Measurements from ENCODE around the gene TMEM9B. TPM values are rescaled to one million over a fixed set of nuclear protein-coding genes. Genes with fewer than 3 reads are reported as not detected.

TMEM9B gene
- total and polyA plus RNA-seq, 9 of the 15 experiments (the other 6 are each of a cell fraction or from before 2014, with no cell fraction given): 7.7 to 20.0 (median 14.0) TPM

DNA sequence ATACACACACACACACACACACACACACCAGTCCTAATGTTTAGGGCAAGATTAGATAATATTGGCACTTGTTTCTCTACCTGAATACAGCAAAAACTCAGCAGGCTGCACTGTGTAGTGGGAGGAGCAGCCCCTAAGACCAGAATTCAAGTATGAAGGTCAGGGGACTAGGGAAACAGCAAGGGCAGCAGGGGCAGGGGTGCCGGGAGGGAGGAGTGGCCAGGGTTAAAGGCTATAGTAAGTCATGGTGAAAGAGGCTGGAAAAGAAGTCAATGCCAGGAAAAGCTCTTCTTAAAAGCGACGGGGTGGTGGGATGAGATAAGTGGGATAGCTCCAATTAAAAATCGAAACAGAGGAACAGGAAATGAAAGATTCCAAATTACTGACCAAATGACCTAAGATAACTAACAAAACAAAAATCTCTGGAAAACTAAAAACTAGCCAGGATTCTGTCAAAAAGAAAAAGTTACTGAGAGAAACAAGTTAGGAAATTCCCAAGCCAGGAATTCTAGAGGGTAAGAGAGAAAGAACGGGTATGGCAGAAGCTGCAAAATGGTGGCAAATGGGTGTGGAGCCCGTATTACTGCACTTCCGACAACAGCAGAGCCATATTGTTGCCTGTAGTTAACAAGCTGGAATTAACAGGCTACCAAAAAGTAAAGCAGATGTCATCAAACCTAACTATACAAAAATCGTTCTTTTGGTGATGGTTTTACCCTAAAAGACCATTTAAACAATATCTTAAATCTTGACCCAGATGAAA is 22.7 kb downstream of the TMEM9B start:
- no peaks in the 10 kb centered on the region; a peak in 2 of 5 replicates for H3K4me1 ChIP-seq (replicated peaks in 1 of 2; ENCODE audit: control insufficient read depth in 2 of 2, insufficient read depth in 2 of 2, low read length in 2 of 2)
- in situ Hi-C loops (cut with MboI) (no loop called here), intact Hi-C loops (cut with micrococcal nuclease) (no loop called here)
- FAIRE-seq (no peak), DNase-seq (ENCODE audit: extremely low read depth in 1 of 4, low spot score in 3 of 4) (no peak), ATAC-seq (peak; percentile 51; the same call in 1 of the 3 replicates)
- ChIA-PET POLR2A (interaction anchor here (0.6 to 1.5 kb wide), 6 partner anchors 7 to 117 kb away, joined by 3 to 4 read pairs (median 3); no protein-coding TSS in a partner anchor), CTCF (ENCODE audit: low intra/inter-chr PET ratio) (no interaction called here)
- H3K9me3 ChIP-seq (replicated peaks; ENCODE audit: control insufficient read depth, insufficient read depth, low read depth, low read length): no peaks in the 10 kb centered on the region; the same call in 1 of the 2 replicates
- H3K9me1 ChIP-seq (ENCODE audit: control insufficient read depth, insufficient read depth, low read length): no peaks in the 10 kb centered on the region
- 19% methylated on average over 8 of the region's 8 CpGs for WGBS (ENCODE audit: insufficient coverage, low coverage, missing lambda C conversion rate)
- H3K36me3 ChIP-seq (ENCODE audit: control insufficient read depth, insufficient read depth, low read length): no peaks in the 10 kb centered on the region
- H3K4me2 ChIP-seq (ENCODE audit: insufficient read depth, low read length): no peak overlapping the region; the same call in none of the 2 replicates
- no peaks in the 10 kb centered on the region for H3K79me2 ChIP-seq (ENCODE audit: control insufficient read depth, insufficient read depth, low read length)
- H2AFZ ChIP-seq (ENCODE audit: low read depth, low read length): peak overlapping the region; percentile 75
- no peaks in the 10 kb centered on the region for H3K27me3 ChIP-seq (ENCODE audit: control insufficient read depth in 2 of 2, insufficient read depth in 2 of 2, low read length in 2 of 2)
- H4K20me1 ChIP-seq (replicated peaks; ENCODE audit: control insufficient read depth, insufficient read depth, low read length): no peaks in the 10 kb centered on the region
- TF ChIP-seq EHMT2 (IDR thresholded peaks at IDR 0.05) (0 out of 2 replicates have a peak, but pooled peaks have one; percentile 42), CBFA2T3 (IDR thresholded peaks at IDR 0.05) (0 out of 2 replicates have a peak, but pooled peaks have one; percentile 6), ELF1 (tag; IDR thresholded peaks at IDR 0.05) (0 out of 2 replicates have a peak, but pooled peaks have one; percentile 25), ARID1B (IDR thresholded peaks at IDR 0.05) (0 out of 2 replicates have a peak, but pooled peaks have one; percentile 23), MTA2 (IDR thresholded peaks at IDR 0.05; ENCODE audit: low read depth) (no peak), YY1 (IDR thresholded peaks at IDR 0.05; ENCODE audit: borderline replicate concordance in 1 of 3, control insufficient read depth in 1 of 3, extremely low read depth in 1 of 3, insufficient read depth in 3 of 3, insufficient read length in 1 of 3, insufficient replicate concordance in 2 of 3, low read depth in 1 of 3, low read length in 2 of 3) (peak in 1 of 3 experiments; percentile 73), KLF10 (CRISPR knock-in tag; IDR thresholded peaks at IDR 0.05) (no peak), GABPA (tag; conservative IDR thresholded peaks at IDR 0.05; ENCODE audit: low read depth) (0 out of 2 replicates have a peak, but pooled peaks have one; percentile 26)
- BruUV-seq (replicated peaks): no TSS peak
- no peak overlapping the region for H3K9ac ChIP-seq (ENCODE audit: insufficient read depth in 1 of 2, low read depth in 2 of 2, low read length in 2 of 2)
- no peak overlapping the region for H3K4me3 ChIP-seq
- H3K27ac ChIP-seq (ENCODE audit: extremely low read depth, low read depth, low read length): no peak overlapping the region

All from K562 (cell line).